ENCODE results near the gene PIK3CG. TPM values are rescaled to one million over a fixed set of nuclear protein-coding genes. Genes with fewer than 3 reads are reported as not detected.
"Not testable (repeated sequence)": the region's sequence is repeated elsewhere in the genome, so short reads cannot be mapped to it uniquely, and the experiment has no call there.

Gene PIK3CG
- total RNA-seq, 1 donor from 2014 or later: 5.2 TPM

- Histone ChIP-seq H3K4me3 (ENCODE audit: low read length in 3 of 3) (no peak overlapping the region), H3K4me1 (ENCODE audit: control insufficient read depth in 3 of 3, insufficient read depth in 3 of 3, low read length in 3 of 3) (no peaks in the 10 kb centered on the region), H3K27me3 (ENCODE audit: control insufficient read depth in 3 of 3, insufficient read depth in 3 of 3, low read length in 3 of 3) (no peaks in the 10 kb centered on the region), H3K27ac (ENCODE audit: low read depth, low read length) (no peak overlapping the region), H3K9me3 (ENCODE audit: control insufficient read depth in 3 of 3, low read length in 3 of 3) (no peaks in the 10 kb centered on the region), H3K36me3 (ENCODE audit: control insufficient read depth in 3 of 3, insufficient read depth in 3 of 3, low read length in 3 of 3) (no peaks in the 10 kb centered on the region), H3K9ac (ENCODE audit: low read depth in 1 of 3, low read length in 3 of 3) (no peak overlapping the region)
These were observed 40.7 kb downstream of the PIK3CG start for GRCh38 chr7:106905734-106906133.

- Histone ChIP-seq H3K27ac (ENCODE audit: low read depth, low read length) (no peak overlapping the region), H3K27me3 (ENCODE audit: control insufficient read depth in 3 of 3, insufficient read depth in 3 of 3, low read length in 3 of 3) (no peaks in the 10 kb centered on the region), H3K9ac (ENCODE audit: low read depth in 1 of 3, low read length in 3 of 3) (no peak overlapping the region), H3K9me3 (ENCODE audit: control insufficient read depth in 3 of 3, low read length in 3 of 3) (no peaks in the 10 kb centered on the region), H3K36me3 (ENCODE audit: control insufficient read depth in 3 of 3, insufficient read depth in 3 of 3, low read length in 3 of 3) (no peaks in the 10 kb centered on the region), H3K4me3 (ENCODE audit: low read length in 3 of 3) (no peak overlapping the region), H3K4me1 (ENCODE audit: control insufficient read depth in 3 of 3, insufficient read depth in 3 of 3, low read length in 3 of 3) (no peaks in the 10 kb centered on the region)
These were observed 46.9 kb downstream of the PIK3CG start for GRCh38 chr7:106911959-106912358.

- Histone ChIP-seq H3K4me1 (ENCODE audit: control insufficient read depth in 3 of 3, insufficient read depth in 3 of 3, low read length in 3 of 3) (no peaks in the 10 kb centered on the region), H3K9me3 (ENCODE audit: control insufficient read depth in 3 of 3, low read length in 3 of 3) (no peaks in the 10 kb centered on the region), H3K27ac (ENCODE audit: low read depth, low read length) (no peak overlapping the region), H3K9ac (ENCODE audit: low read depth in 1 of 3, low read length in 3 of 3) (no peak overlapping the region), H3K4me3 (ENCODE audit: low read length in 3 of 3) (no peak overlapping the region), H3K36me3 (ENCODE audit: control insufficient read depth in 3 of 3, insufficient read depth in 3 of 3, low read length in 3 of 3) (no peaks in the 10 kb centered on the region), H3K27me3 (ENCODE audit: control insufficient read depth in 3 of 3, insufficient read depth in 3 of 3, low read length in 3 of 3) (no peaks in the 10 kb centered on the region)
These were observed 49.0 kb downstream of the PIK3CG start for GRCh38 chr7:106914018-106914607.

- no peak overlapping the region for H3K9ac ChIP-seq (ENCODE audit: low read depth in 1 of 3, low read length in 3 of 3)
- no peaks in the 10 kb centered on the region for H3K27me3 ChIP-seq (ENCODE audit: control insufficient read depth in 3 of 3, insufficient read depth in 3 of 3, low read length in 3 of 3)
- no peaks in the 10 kb centered on the region for H3K36me3 ChIP-seq (ENCODE audit: control insufficient read depth in 3 of 3, insufficient read depth in 3 of 3, low read length in 3 of 3)
- H3K9me3 ChIP-seq (ENCODE audit: control insufficient read depth in 3 of 3, low read length in 3 of 3): no peaks in the 10 kb centered on the region
- no peaks in the 10 kb centered on the region for H3K4me1 ChIP-seq (ENCODE audit: control insufficient read depth in 3 of 3, insufficient read depth in 3 of 3, low read length in 3 of 3)
- H3K4me3 ChIP-seq (ENCODE audit: low read length in 3 of 3): no peak overlapping the region
- H3K27ac ChIP-seq (ENCODE audit: low read depth, low read length): no peak overlapping the region
These were observed 50.3 kb downstream of the PIK3CG start for GRCh38 chr7:106915407-106915806.

DNA sequence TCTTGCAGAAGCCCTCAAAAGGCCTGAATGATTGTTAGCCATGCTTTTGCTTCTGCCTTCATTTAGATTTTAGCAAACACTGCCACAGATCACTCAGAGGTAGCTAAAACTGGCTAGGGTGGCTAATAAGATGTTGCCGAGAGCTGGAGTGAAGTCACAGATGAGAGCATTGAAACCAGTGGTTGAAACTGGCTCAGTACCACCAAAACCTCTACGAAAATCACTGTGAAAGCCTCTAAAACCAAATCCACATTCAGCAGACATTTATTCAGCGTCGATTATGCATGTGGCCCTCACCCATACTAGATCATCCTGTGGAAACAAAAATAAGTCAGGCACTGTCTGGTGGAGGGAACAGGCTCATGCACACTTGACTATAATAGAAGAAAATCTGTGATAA, 50.8 kb downstream of the PIK3CG start:
- no peak overlapping the region for H3K27ac ChIP-seq (ENCODE audit: low read depth, low read length)
- H3K4me3 ChIP-seq (ENCODE audit: low read length in 3 of 3): no peak overlapping the region

GRCh38 chr7:106916679-106917078, 51.6 kb downstream of the PIK3CG start:
- Histone ChIP-seq H3K27ac (ENCODE audit: low read depth, low read length) (no peak overlapping the region), H3K27me3 (ENCODE audit: control insufficient read depth in 3 of 3, insufficient read depth in 3 of 3, low read length in 3 of 3) (no peaks in the 10 kb centered on the region), H3K36me3 (ENCODE audit: control insufficient read depth in 3 of 3, insufficient read depth in 3 of 3, low read length in 3 of 3) (no peaks in the 10 kb centered on the region)

More for the DNA sequence above, 50.8 kb downstream of the PIK3CG start:
- Histone ChIP-seq H3K27me3 (ENCODE audit: control insufficient read depth in 3 of 3, insufficient read depth in 3 of 3, low read length in 3 of 3) (no peaks in the 10 kb centered on the region), H3K9ac (ENCODE audit: low read depth in 1 of 3, low read length in 3 of 3) (no peak overlapping the region), H3K4me1 (ENCODE audit: control insufficient read depth in 3 of 3, insufficient read depth in 3 of 3, low read length in 3 of 3) (no peaks in the 10 kb centered on the region), H3K36me3 (ENCODE audit: control insufficient read depth in 3 of 3, insufficient read depth in 3 of 3, low read length in 3 of 3) (no peaks in the 10 kb centered on the region), H3K9me3 (ENCODE audit: control insufficient read depth in 3 of 3, low read length in 3 of 3) (no peaks in the 10 kb centered on the region)

GRCh38 chr7:106918991-106919390, 53.9 kb downstream of the PIK3CG start:
- Histone ChIP-seq H3K4me3 (ENCODE audit: low read length in 3 of 3) (no peak overlapping the region), H3K36me3 (ENCODE audit: control insufficient read depth in 3 of 3, insufficient read depth in 3 of 3, low read length in 3 of 3) (no peaks in the 10 kb centered on the region), H3K9ac (ENCODE audit: low read depth in 1 of 3, low read length in 3 of 3) (no peak overlapping the region), H3K4me1 (ENCODE audit: control insufficient read depth in 3 of 3, insufficient read depth in 3 of 3, low read length in 3 of 3) (no peaks in the 10 kb centered on the region), H3K27ac (ENCODE audit: low read depth, low read length) (no peak overlapping the region), H3K9me3 (ENCODE audit: control insufficient read depth in 3 of 3, low read length in 3 of 3) (no peaks in the 10 kb centered on the region), H3K27me3 (ENCODE audit: control insufficient read depth in 3 of 3, insufficient read depth in 3 of 3, low read length in 3 of 3) (no peaks in the 10 kb centered on the region)

More at GRCh38 chr7:106916679-106917078, 51.6 kb downstream of the PIK3CG start:
- H3K4me1 ChIP-seq (ENCODE audit: control insufficient read depth in 3 of 3, insufficient read depth in 3 of 3, low read length in 3 of 3): no peaks in the 10 kb centered on the region
- H3K4me3 ChIP-seq (ENCODE audit: low read length in 3 of 3): no peak overlapping the region
- no peaks in the 10 kb centered on the region for H3K9me3 ChIP-seq (ENCODE audit: control insufficient read depth in 3 of 3, low read length in 3 of 3)
- no peak overlapping the region for H3K9ac ChIP-seq (ENCODE audit: low read depth in 1 of 3, low read length in 3 of 3)

- not testable (repeated sequence) for H3K9me3 ChIP-seq (ENCODE audit: control insufficient read depth in 3 of 3, low read length in 3 of 3); H3K9ac ChIP-seq (ENCODE audit: low read depth in 1 of 3, low read length in 3 of 3); H3K4me1 ChIP-seq (ENCODE audit: control insufficient read depth in 3 of 3, insufficient read depth in 3 of 3, low read length in 3 of 3); H3K27ac ChIP-seq (ENCODE audit: low read depth, low read length); H3K4me3 ChIP-seq (ENCODE audit: low read length in 3 of 3); H3K36me3 ChIP-seq (ENCODE audit: control insufficient read depth in 3 of 3, insufficient read depth in 3 of 3, low read length in 3 of 3); H3K27me3 ChIP-seq (ENCODE audit: control insufficient read depth in 3 of 3, insufficient read depth in 3 of 3, low read length in 3 of 3)
These were observed 59.4 kb downstream of the PIK3CG start for GRCh38 chr7:106924468-106924867.

- H3K27ac ChIP-seq (ENCODE audit: low read depth, low read length): no peak overlapping the region
- H3K4me3 ChIP-seq (ENCODE audit: low read length in 3 of 3): no peak overlapping the region
- H3K9me3 ChIP-seq (ENCODE audit: control insufficient read depth in 3 of 3, low read length in 3 of 3): no peaks in the 10 kb centered on the region
- H3K9ac ChIP-seq (ENCODE audit: low read depth in 1 of 3, low read length in 3 of 3): no peak overlapping the region
- no peaks in the 10 kb centered on the region for H3K36me3 ChIP-seq (ENCODE audit: control insufficient read depth in 3 of 3, insufficient read depth in 3 of 3, low read length in 3 of 3)
- no peaks in the 10 kb centered on the region for H3K4me1 ChIP-seq (ENCODE audit: control insufficient read depth in 3 of 3, insufficient read depth in 3 of 3, low read length in 3 of 3)
- H3K27me3 ChIP-seq (ENCODE audit: control insufficient read depth in 3 of 3, insufficient read depth in 3 of 3, low read length in 3 of 3): no peaks in the 10 kb centered on the region
These were observed 61.8 kb downstream of the PIK3CG start for GRCh38 chr7:106926892-106927291.

GRCh38 chr7:106927536-106927935, 62.5 kb downstream of the PIK3CG start:
- no peaks in the 10 kb centered on the region for H3K9me3 ChIP-seq (ENCODE audit: control insufficient read depth in 3 of 3, low read length in 3 of 3)

More at GRCh38 chr7:106927536-106927935, 62.5 kb downstream of the PIK3CG start:
- H3K27ac ChIP-seq (ENCODE audit: low read depth, low read length): no peak overlapping the region
- no peaks in the 10 kb centered on the region for H3K36me3 ChIP-seq (ENCODE audit: control insufficient read depth in 3 of 3, insufficient read depth in 3 of 3, low read length in 3 of 3)
- no peaks in the 10 kb centered on the region for H3K27me3 ChIP-seq (ENCODE audit: control insufficient read depth in 3 of 3, insufficient read depth in 3 of 3, low read length in 3 of 3)
- H3K4me3 ChIP-seq (ENCODE audit: low read length in 3 of 3): no peak overlapping the region
- H3K4me1 ChIP-seq (ENCODE audit: control insufficient read depth in 3 of 3, insufficient read depth in 3 of 3, low read length in 3 of 3): no peaks in the 10 kb centered on the region
- no peak overlapping the region for H3K9ac ChIP-seq (ENCODE audit: low read depth in 1 of 3, low read length in 3 of 3)
